T follicular helper cell (primary cell): ENCODE results near the gene PSTPIP1.

Source experiments
- DNase-seq: peaks from one replicate; pipeline ENCODE4 v3.0.0-alpha.2; 2020; ENCODE audit warnings: low read depth

The PSTPIP1 gene

DNA sequence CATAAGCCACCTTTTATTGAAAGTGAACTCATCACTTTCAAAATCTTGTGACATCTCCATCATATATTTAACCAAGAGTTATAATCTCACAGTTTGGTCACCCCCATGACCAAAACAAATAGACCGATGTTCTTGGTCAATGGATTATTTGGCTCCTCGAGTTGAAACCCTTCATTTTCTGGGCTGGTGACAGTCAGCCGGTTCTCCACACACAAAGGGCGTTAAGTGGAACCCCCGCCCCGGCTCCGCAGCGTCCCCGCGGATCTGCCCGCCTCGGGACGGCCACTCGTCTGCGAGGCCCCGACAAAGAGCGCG lies 75.2 kb downstream of the PSTPIP1 start:
- no peak for DNase-seq

DNA sequence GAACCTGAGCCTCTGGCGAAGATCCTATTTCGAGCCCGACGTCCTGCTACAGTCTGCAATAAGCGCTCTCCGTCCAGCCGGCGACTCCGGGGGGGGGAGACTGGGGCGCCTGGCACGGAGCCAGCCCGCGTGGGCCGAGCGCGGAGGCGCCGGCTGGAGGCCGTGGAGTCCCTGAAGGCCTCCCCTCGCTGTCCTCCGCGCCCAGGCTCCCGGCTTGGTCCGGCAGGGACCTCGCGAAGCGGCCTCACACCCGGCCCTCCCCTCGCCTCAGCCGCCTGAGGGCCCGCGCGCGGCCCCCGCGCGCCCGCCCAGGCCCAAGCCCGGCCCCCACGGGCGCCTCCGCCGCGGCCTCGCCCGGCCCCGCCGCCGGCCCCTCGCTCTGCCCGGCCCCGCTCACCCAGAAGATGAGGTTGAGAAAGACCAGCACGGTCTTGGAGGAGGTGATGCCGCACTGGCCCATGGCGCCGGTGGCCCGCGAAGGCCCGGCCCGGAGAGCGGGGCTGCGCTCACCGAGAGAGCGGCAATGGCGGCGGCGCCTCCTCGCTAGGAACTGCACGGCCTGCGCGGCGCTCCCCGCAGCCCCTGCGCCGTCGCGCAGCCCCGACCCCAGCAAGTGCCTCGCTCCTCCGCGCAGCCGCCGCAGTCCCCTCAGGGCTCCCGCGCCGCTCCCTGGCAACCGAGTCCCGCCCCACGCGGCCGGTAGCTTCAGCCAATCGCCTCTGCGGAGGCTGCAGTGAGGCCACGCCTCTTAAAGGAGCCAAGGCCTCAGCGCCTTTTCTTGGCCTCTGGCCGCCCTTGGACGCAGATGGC lies 75.8 kb downstream of the PSTPIP1 start, which contains the start of gene TSPAN3:
TSPAN3 (minus strand) TSS at position 615 of the 810 bp plus-strand sequence; CDS start at position 460, 155 bp downstream.
- peak; percentile 89 for DNase-seq

DNA sequence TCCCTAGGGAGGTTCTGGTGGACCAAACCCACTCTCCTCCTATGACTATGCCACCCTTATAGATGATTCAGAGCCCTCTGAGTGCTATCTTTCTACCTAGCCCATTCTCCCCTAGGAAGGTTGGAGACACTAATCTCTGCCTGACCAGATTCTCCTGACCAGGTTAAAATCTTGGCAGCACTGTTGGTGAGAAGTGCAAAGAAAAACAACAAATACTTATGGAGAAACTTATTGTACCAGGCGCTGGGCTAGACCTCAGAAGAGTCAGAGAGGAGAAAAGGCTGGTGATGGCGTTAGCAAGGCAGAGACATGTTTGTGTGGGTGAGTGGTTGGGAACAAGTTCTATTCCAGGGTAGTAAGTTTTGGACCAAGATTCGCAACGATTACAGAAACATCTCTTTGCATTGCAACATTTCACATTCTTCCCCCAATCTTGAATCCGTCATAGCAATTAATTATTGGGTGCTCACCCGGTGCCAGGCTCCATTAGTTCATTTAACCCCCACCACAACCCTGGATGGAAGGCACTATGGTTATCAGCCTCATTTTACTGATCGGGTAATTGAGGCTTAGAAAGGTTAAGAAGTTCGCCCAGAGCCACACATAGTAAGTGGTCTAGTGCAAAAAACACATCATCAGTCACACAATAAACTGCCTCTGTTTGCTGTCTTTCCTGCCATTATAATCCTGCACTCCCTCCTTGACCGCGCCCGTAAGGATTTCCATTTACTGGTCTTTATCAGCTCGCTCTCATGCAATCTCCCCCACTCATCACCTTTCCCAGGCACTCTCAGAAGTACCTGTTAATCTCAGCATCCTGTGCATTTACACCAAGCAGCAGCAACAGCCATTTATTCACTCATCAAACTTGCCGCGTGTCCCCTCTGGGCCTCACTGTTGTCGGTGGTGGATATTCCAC lies 76.6 kb downstream of the PSTPIP1 start:
- no peak for DNase-seq

DNA sequence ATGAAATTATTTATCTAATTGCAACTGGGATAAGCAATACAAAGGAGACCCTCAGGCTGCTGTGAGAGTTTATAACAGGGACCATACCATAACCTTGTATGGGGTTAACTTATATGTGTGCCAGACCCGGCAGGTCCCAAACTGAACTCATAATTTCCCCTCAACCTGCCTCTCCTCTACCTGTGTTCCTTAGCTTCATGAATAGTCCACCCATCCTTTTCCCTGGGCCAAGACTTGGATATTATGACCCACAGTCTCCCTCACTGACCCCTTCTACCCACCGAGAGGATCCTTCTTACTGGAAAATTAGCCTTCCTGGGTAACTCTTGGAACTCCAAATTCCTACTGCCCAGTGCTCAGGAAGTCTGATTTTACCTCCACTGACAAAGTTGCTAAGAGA lies 79.4 kb downstream of the PSTPIP1 start:
- no peak for DNase-seq

DNA sequence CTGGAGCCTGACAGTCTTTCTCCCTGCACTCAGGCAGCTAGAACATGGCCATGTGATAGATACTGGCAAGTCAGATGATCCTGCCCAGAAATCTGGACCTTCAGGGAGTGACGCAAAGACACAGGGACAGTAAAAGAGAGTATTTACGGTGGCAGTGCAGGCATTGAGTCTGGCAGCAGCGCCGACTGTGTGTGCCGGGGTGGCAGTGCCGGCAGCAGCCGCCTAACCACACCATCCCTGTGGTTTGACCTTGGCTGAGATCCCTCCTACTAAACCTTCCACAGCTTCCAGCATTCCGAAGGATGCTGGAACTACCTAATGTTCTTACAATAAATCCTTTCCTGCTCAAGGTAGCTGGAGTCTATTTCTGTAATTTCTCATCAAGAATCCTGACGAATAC lies 80.6 kb downstream of the PSTPIP1 start:
- DNase-seq, result no peak

DNA sequence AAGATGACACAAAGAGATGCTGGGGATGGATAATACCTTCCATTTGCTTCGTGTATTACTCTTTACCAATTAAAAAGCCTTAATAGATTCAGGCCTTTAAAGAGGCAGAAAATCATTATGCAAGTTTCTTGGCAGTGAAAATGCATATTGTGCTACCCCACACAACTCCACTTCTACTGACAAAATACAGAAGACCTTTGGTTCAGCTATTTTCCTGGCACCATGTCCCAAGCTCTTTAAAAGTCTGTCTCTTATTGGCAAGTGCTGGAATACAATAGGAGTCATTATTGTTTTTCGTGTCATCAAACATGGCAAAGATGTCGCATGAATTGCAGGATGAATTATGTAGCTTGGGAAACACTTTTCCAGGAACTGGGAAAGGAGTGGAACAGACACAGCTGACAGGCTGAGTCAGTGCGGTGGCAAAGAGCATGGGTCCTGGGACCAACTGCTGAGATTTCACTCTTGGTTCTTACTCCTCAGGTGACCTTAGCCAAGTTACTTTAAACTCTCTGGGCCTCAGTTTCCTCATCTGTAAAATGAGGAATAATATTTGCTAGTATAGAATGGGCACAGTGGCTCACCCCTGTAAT lies 81.5 kb downstream of the PSTPIP1 start:
- DNase-seq, result no peak

DNA sequence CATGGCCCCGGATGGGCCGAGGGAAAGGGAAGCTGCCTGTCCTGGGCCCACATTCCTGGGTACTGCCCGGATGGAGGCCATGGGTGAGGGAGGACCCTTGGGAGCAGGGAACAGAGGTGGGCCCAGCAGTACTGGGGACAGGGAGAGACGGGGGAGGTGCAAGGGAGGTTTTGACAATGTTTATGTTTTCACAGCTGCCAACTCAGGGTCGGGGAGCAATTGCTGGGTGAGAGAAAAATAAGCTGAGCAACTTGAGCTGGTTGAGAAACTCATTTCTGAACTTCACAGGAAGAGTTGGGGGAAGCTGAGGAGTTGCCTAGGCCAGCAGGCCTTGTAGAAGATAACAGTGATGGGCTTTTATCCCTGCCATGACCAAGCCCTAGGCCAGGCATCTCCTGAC lies 87.0 kb downstream of the PSTPIP1 start:
- DNase-seq, result no peak

DNA sequence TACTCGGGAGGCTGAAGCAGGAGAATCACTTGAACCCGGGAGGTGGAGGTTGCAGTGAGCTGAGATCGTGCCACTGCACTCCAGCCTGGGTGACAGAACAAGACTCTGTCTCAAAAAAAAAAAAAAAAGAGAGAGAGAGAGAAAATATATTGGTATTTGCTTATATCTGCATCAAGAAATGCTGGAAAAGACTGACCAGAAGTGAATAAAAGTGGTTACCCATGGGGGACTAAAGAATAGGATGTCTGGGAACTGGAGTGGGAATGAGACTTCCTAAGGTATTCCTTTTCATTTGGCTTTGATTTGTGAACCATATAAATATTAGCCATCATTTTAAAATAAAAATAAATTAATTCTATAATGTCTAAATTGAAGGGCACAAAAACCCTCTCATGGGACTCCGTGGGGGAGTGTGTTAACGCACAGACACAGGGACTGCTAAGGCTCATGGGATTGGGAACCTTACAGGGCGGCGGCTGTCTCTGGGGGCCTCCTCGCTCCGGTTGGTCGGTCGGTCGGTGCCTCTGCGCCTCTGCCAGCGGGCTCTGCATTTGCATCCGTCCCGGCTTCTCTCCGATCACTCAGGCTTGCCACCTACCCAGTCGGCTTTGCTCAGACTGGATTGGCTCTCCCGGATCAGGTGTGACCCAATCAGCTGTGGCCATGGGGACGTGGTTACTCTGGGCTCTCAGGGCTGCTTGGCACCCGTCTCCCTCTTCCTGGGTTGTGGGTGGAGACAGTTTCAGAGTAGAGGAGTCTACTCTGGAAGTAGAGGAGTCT lies 88.6 kb downstream of the PSTPIP1 start:
- peak; percentile 26 for DNase-seq

DNA sequence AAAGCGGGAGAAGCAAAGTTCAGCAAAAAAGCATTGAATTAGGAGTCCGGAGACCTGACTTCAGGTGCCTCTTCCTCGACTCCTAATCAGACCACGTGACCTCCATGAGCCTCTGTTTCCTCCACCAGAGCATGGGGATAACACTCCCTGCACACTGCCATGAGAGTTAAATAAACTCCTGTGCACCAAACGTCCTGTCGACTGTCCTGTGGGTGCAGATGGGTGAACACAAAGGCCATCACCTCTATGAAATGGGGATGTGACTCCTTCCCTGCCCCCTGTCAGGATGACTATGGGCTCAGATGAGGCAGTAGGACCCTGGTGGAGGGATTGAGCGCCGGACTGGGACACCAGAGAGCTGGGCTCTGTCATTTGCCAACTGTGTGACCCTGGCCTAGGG lies 89.5 kb downstream of the PSTPIP1 start:
- DNase-seq, result no peak

DNA sequence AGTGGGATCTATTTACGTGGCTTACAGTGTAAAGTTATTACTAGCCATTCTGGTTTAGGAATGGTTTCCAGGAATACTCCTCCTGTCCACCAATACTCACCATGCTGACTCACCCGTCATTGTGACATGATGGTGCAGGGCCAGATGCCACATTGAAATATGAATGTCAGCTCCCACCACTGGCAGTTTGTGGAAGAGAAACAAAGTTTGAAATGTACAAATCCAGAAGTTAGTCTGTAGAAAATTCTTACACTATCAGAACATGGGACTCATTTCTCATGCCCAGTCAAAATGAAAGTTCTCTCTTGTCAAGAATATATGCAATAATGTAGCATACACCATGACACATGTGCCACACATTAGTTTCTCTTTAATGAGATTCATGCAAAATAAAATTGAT lies 90.4 kb downstream of the PSTPIP1 start:
- no peak for DNase-seq
